DOHH2 (cell line): Measurements from ENCODE around the gene ARHGAP4.

Experiments used
- EZH2phosphoT487 ChIP-seq: fragments of 200-600 bp; sonication (generic); IDR thresholded peaks from 2 replicates; pipeline ENCODE4 v1.6.1; 2017; ENCODE audit warnings: borderline replicate concordance, mild to moderate bottlenecking, antibody characterized with exemption, low read length, moderate library complexity, mixed read lengths
- TF ChIP-seq, protein P1 (sequence below): fragments of 200-600 bp; sonication (generic); IDR thresholded peaks from one replicate; pipeline ENCODE4 v1.5.1; 2014; ENCODE audit warnings: antibody characterized with exemption, mild to moderate bottlenecking, low read depth, low read length; ENCODE audit not compliant: poor library complexity, severe bottlenecking

- TF ChIP-seq, protein P1, sequence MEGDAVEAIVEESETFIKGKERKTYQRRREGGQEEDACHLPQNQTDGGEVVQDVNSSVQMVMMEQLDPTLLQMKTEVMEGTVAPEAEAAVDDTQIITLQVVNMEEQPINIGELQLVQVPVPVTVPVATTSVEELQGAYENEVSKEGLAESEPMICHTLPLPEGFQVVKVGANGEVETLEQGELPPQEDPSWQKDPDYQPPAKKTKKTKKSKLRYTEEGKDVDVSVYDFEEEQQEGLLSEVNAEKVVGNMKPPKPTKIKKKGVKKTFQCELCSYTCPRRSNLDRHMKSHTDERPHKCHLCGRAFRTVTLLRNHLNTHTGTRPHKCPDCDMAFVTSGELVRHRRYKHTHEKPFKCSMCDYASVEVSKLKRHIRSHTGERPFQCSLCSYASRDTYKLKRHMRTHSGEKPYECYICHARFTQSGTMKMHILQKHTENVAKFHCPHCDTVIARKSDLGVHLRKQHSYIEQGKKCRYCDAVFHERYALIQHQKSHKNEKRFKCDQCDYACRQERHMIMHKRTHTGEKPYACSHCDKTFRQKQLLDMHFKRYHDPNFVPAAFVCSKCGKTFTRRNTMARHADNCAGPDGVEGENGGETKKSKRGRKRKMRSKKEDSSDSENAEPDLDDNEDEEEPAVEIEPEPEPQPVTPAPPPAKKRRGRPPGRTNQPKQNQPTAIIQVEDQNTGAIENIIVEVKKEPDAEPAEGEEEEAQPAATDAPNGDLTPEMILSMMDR = no peak
- no peak for TF ChIP-seq EZH2phosphoT487
Observed at GRCh38 chrX:153957224-153957623, 31.2 kb upstream of the ARHGAP4 start.
